GM12878 (cell line): Measurements from ENCODE around the gene CITED2. TPM values are rescaled to one million over a fixed set of nuclear protein-coding genes. Genes with fewer than 3 reads are reported as not detected.

Source experiments
- ASH2L ChIP-seq: fragments of 300-600, 200-600 bp; sonication (generic); IDR thresholded peaks from 2 replicates; pipeline ENCODE4 v1.6.1; 2017; ENCODE audit warnings: low read depth, mild to moderate bottlenecking, borderline replicate concordance
- BACH1 ChIP-seq: fragments of 450-650 bp; IDR thresholded peaks from 2 replicates; pipeline ENCODE4 v1.6.1; 2017; ENCODE audit warnings: mild to moderate bottlenecking, borderline replicate concordance
- CBX5 ChIP-seq: sonication (generic); IDR thresholded peaks from 2 replicates; pipeline ENCODE4 v1.6.1; 2016; ENCODE audit warnings: low read depth, moderate library complexity, mild to moderate bottlenecking, inconsistent platforms
- CHD4 ChIP-seq: fragments of 200-600 bp; sonication (generic); IDR thresholded peaks from 2 replicates; pipeline ENCODE4 v1.6.1; 2016; ENCODE audit warnings: mild to moderate bottlenecking
- CREB1 ChIP-seq: IDR thresholded peaks from 2 replicates; pipeline ENCODE4 v1.6.1; 2012; ENCODE audit warnings: low read depth, mild to moderate bottlenecking, inconsistent platforms
- EED ChIP-seq: sonication (generic); IDR thresholded peaks from 2 replicates; pipeline ENCODE4 v1.6.1; 2016; ENCODE audit warnings: antibody characterized with exemption, low read depth
- EP300 ChIP-seq, 2 experiments: fragments of 150-350 bp in 1 of 2; IDR thresholded peaks; 2 replicates each; pipeline ENCODE4 v1.6.1; 2011 to 2012; ENCODE audit warnings: low read depth in 2 of 2, low read length in 2 of 2, borderline replicate concordance in 1 of 2, improper control_type of control experiment in 1 of 2, inconsistent platforms in 1 of 2; ENCODE audit not compliant: control insufficient read depth in 1 of 2
- GABPA ChIP-seq: IDR thresholded peaks from 2 replicates; pipeline ENCODE4 v1.6.1; 2014; ENCODE audit warnings: antibody characterized with exemption, low read depth, mild to moderate bottlenecking, inconsistent platforms
- IKZF2 ChIP-seq, 2 experiments: fragments of 450-650 bp; IDR thresholded peaks; 2 replicates each; pipeline ENCODE4 v1.6.1; 2017; ENCODE audit warnings: mild to moderate bottlenecking in 2 of 2, moderate library complexity in 2 of 2
- NR2C2 ChIP-seq: IDR thresholded peaks from 2 replicates; pipeline ENCODE4 v1.6.1; 2011; ENCODE audit warnings: borderline replicate concordance, low read depth; ENCODE audit not compliant: control insufficient read depth, insufficient read length
- SP1 ChIP-seq: IDR thresholded peaks from one replicate; pipeline ENCODE4 v1.6.1; 2011; ENCODE audit warnings: low read depth, low read length
- SREBF2 ChIP-seq: IDR thresholded peaks from 2 replicates; pipeline ENCODE4 v1.6.1; 2012; ENCODE audit warnings: mild to moderate bottlenecking, low read length
- TCF7 ChIP-seq: IDR thresholded peaks from 2 replicates; pipeline ENCODE4 v1.6.1; 2014; ENCODE audit warnings: antibody characterized with exemption, borderline replicate concordance
- ZNF622 ChIP-seq: fragments of 450-650 bp; IDR thresholded peaks from 2 replicates; pipeline ENCODE4 v1.6.1; 2017; ENCODE audit warnings: mild to moderate bottlenecking, inconsistent platforms
- polyA plus RNA-seq, 11 experiments: library from polyadenylated mRNA; depleted of rRNA in 4 of 11; unstranded in 6 of 11; stranded (reverse) in 5 of 11; fragments of >200 nt; fragmentation: Nextera tagmentation in 4 of 11; fragmentation: Illumina TruSeq in 1 of 11; extraction: Ambion mirVana in 4 of 11; extraction: Trizol in 1 of 11; gene quantifications; 1 replicate in 1 of 11; 2 replicates in 10 of 11; pipeline versions ENCODE4 v1.2.1 to v1.2.3, GENCODE V29; 2011 to 2016; ENCODE audit warnings: inconsistent platforms in 2 of 11, missing spikeins in 2 of 11, low read depth in 1 of 11
- total RNA-seq, 4 experiments: library from RNA; depleted of rRNA in 3 of 4; stranded (reverse); fragments of >200 nt in 3 of 4; fragmentation: Illumina TruSeq in 1 of 4; extraction: Trizol in 1 of 4; gene quantifications; 2 replicates each; pipeline versions ENCODE4 v1.2.1 to v1.2.3, GENCODE V29; 2013 to 2021
- TF ChIP-seq, protein P1 (sequence below): fragments of 450-650 bp; IDR thresholded peaks from 2 replicates; pipeline ENCODE4 v1.6.1; 2014; ENCODE audit warnings: mild to moderate bottlenecking
- TF ChIP-seq, protein P2 (sequence below): IDR thresholded peaks from 2 replicates; pipeline ENCODE4 v1.6.1; 2012; ENCODE audit warnings: low read depth, low read length, improper control_type of control experiment
- TF ChIP-seq, protein P3 (sequence below): fragments of 450-650 bp; formaldehyde crosslinking; IDR thresholded peaks from 2 replicates; pipeline ENCODE4 v1.4.0; 2020; ENCODE audit warnings: mild to moderate bottlenecking, moderate library complexity
- TF ChIP-seq, protein P4 (sequence below): fragments of 450-650 bp; IDR thresholded peaks from 2 replicates; pipeline ENCODE4 v1.6.1; 2016; ENCODE audit warnings: mild to moderate bottlenecking, moderate library complexity, borderline replicate concordance
- TF ChIP-seq, protein P5 (sequence below): fragments of 450-650 bp; IDR thresholded peaks from 2 replicates; pipeline ENCODE4 v1.6.1; 2017; ENCODE audit warnings: borderline replicate concordance

Gene CITED2
- total and polyA plus RNA-seq, 10 of the 15 experiments (the other 5 are each of a cell fraction or from before 2014, with no cell fraction given), result 0.08 to 20.0 (median 7.3) TPM

DNA sequence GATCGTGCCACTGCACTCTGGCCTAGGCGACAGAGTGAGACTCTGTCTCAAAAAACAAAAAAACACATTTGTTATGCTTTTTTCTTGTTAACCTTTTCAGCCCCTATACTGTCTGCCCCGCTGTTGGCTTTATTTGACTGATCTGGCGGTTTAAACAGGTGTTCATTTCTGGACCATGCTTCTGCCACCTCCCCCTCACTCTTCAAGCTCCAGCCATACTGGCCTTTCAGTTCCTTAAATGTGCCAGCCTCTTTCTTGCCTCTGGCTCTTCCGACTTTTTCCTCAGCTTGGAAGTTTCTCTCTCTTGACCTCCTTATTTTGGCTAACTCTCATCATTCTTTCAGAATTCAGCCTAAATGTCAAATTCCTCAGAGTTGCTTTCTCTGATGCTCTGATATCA lies 47.4 kb downstream of the CITED2 start (continued):
- TF ChIP-seq, protein P1, sequence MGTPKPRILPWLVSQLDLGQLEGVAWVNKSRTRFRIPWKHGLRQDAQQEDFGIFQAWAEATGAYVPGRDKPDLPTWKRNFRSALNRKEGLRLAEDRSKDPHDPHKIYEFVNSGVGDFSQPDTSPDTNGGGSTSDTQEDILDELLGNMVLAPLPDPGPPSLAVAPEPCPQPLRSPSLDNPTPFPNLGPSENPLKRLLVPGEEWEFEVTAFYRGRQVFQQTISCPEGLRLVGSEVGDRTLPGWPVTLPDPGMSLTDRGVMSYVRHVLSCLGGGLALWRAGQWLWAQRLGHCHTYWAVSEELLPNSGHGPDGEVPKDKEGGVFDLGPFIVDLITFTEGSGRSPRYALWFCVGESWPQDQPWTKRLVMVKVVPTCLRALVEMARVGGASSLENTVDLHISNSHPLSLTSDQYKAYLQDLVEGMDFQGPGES, result no peak
- TF ChIP-seq SP1 (no peak), CHD4 (no peak), CREB1 (no peak), GABPA (no peak), TCF7 (no peak), NR2C2 (no peak), EP300 (IDR thresholded peaks at IDR 0.05; ENCODE audit: borderline replicate concordance in 1 of 2, control insufficient read depth in 1 of 2, low read depth in 2 of 2, low read length in 2 of 2) (peak; percentile 65 to 72; a peak in 3 of 4 replicates), CBX5 (no peak), IKZF2 (IDR thresholded peaks at IDR 0.05) (peak; percentile 96 to 97), BACH1 (peak; percentile 90; the same call in 1 of the 2 replicates), EED (peak; percentile 90), ZNF622 (no peak), SREBF2 (no peak), ASH2L (no peak)
- TF ChIP-seq, protein P2, sequence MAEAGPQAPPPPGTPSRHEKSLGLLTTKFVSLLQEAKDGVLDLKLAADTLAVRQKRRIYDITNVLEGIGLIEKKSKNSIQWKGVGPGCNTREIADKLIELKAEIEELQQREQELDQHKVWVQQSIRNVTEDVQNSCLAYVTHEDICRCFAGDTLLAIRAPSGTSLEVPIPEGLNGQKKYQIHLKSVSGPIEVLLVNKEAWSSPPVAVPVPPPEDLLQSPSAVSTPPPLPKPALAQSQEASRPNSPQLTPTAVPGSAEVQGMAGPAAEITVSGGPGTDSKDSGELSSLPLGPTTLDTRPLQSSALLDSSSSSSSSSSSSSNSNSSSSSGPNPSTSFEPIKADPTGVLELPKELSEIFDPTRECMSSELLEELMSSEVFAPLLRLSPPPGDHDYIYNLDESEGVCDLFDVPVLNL, result no peak
- TF ChIP-seq, protein P3, sequence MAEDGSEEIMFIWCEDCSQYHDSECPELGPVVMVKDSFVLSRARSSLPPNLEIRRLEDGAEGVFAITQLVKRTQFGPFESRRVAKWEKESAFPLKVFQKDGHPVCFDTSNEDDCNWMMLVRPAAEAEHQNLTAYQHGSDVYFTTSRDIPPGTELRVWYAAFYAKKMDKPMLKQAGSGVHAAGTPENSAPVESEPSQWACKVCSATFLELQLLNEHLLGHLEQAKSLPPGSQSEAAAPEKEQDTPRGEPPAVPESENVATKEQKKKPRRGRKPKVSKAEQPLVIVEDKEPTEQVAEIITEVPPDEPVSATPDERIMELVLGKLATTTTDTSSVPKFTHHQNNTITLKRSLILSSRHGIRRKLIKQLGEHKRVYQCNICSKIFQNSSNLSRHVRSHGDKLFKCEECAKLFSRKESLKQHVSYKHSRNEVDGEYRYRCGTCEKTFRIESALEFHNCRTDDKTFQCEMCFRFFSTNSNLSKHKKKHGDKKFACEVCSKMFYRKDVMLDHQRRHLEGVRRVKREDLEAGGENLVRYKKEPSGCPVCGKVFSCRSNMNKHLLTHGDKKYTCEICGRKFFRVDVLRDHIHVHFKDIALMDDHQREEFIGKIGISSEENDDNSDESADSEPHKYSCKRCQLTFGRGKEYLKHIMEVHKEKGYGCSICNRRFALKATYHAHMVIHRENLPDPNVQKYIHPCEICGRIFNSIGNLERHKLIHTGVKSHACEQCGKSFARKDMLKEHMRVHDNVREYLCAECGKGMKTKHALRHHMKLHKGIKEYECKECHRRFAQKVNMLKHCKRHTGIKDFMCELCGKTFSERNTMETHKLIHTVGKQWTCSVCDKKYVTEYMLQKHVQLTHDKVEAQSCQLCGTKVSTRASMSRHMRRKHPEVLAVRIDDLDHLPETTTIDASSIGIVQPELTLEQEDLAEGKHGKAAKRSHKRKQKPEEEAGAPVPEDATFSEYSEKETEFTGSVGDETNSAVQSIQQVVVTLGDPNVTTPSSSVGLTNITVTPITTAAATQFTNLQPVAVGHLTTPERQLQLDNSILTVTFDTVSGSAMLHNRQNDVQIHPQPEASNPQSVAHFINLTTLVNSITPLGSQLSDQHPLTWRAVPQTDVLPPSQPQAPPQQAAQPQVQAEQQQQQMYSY (CRISPR knock-in tag), result no peak
- TF ChIP-seq, protein P4, sequence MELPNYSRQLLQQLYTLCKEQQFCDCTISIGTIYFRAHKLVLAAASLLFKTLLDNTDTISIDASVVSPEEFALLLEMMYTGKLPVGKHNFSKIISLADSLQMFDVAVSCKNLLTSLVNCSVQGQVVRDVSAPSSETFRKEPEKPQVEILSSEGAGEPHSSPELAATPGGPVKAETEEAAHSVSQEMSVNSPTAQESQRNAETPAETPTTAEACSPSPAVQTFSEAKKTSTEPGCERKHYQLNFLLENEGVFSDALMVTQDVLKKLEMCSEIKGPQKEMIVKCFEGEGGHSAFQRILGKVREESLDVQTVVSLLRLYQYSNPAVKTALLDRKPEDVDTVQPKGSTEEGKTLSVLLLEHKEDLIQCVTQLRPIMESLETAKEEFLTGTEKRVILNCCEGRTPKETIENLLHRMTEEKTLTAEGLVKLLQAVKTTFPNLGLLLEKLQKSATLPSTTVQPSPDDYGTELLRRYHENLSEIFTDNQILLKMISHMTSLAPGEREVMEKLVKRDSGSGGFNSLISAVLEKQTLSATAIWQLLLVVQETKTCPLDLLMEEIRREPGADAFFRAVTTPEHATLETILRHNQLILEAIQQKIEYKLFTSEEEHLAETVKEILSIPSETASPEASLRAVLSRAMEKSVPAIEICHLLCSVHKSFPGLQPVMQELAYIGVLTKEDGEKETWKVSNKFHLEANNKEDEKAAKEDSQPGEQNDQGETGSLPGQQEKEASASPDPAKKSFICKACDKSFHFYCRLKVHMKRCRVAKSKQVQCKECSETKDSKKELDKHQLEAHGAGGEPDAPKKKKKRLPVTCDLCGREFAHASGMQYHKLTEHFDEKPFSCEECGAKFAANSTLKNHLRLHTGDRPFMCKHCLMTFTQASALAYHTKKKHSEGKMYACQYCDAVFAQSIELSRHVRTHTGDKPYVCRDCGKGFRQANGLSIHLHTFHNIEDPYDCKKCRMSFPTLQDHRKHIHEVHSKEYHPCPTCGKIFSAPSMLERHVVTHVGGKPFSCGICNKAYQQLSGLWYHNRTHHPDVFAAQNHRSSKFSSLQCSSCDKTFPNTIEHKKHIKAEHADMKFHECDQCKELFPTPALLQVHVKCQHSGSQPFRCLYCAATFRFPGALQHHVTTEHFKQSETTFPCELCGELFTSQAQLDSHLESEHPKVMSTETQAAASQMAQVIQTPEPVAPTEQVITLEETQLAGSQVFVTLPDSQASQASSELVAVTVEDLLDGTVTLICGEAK, result no peak
- TF ChIP-seq, protein P5, sequence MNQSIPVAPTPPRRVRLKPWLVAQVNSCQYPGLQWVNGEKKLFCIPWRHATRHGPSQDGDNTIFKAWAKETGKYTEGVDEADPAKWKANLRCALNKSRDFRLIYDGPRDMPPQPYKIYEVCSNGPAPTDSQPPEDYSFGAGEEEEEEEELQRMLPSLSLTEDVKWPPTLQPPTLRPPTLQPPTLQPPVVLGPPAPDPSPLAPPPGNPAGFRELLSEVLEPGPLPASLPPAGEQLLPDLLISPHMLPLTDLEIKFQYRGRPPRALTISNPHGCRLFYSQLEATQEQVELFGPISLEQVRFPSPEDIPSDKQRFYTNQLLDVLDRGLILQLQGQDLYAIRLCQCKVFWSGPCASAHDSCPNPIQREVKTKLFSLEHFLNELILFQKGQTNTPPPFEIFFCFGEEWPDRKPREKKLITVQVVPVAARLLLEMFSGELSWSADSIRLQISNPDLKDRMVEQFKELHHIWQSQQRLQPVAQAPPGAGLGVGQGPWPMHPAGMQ, result no peak
